ENCODE measurements around the gene AIDA. TPM values are rescaled to one million over a fixed set of nuclear protein-coding genes. Genes with fewer than 3 reads are reported as not detected.

Gene AIDA
- total RNA-seq, 3 donors from 2014 or later = 35.5 to 87.9 (median 35.5) TPM

DNA sequence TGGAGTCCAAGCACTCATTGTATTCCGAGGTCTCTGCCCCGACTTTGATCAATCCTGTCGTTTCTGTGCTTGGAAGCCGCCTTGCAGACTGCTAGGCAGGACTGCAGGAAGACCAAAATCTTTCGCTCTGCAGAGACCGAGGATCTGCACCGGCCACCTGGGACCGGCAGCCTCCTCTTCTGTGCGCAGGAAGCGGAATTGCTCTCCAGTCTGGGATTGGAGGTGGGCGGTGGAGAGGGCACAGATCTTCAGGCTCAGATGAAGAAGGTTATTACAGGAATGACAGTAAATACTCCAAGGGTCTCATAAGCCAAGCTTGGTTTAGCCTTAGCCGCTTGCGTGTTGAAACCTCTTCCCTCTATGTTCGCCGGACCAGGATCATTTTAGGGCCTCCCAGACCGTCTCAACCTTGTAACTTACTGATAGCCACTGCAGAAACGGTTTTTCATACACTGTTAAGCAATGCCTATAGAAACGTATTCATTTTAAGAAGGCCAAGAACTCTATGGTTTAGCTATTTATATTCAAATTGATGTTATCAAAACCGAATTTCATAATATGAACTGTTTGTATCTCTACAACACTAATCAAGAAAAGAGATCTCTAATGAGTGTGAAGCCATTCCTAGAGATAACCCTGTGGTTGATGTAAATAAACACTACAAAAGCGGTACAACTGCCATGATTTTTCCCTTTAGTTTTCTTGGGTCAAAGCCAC, 93.3 kb downstream of the AIDA start:
- DNase-seq (peak; percentile 29 to 56 (median 53)), ATAC-seq (peak; percentile 20)
- intact Hi-C loops (cut with DNase I, micrococcal nuclease) = no loop called here
- Histone ChIP-seq H3K9me3 (no peaks in the 10 kb centered on the region), H3K4me1 (ENCODE audit: low read depth) (peaks cover 18% of the 10 kb centered on the region), H3K4me3 (peak overlapping the region; percentile 89), H3K36me3 (ENCODE audit: low read depth) (no peaks in the 10 kb centered on the region)
- TF ChIP-seq, protein P1, sequence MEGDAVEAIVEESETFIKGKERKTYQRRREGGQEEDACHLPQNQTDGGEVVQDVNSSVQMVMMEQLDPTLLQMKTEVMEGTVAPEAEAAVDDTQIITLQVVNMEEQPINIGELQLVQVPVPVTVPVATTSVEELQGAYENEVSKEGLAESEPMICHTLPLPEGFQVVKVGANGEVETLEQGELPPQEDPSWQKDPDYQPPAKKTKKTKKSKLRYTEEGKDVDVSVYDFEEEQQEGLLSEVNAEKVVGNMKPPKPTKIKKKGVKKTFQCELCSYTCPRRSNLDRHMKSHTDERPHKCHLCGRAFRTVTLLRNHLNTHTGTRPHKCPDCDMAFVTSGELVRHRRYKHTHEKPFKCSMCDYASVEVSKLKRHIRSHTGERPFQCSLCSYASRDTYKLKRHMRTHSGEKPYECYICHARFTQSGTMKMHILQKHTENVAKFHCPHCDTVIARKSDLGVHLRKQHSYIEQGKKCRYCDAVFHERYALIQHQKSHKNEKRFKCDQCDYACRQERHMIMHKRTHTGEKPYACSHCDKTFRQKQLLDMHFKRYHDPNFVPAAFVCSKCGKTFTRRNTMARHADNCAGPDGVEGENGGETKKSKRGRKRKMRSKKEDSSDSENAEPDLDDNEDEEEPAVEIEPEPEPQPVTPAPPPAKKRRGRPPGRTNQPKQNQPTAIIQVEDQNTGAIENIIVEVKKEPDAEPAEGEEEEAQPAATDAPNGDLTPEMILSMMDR (IDR thresholded peaks at IDR 0.05) = no peak

Other genes starting within 250 kb of the AIDA start
- gene HHIPL2, start 164.4 kb downstream of the AIDA start, total RNA-seq = under 1 TPM in 2 of 3 donors, not detected in 1; 0.14 to 0.26 TPM
- 1 to 10 TPM; 4.7 to 6.6 (median 6.0) TPM for gene TAF1A, start 122.6 kb downstream of the AIDA start, total RNA-seq
- gene MIA3, start 94.4 kb downstream of the AIDA start, total RNA-seq = 10 to 100 TPM; 63.8 to 77.2 (median 71.9) TPM
- 10 to 100 TPM; 51.6 to 67.1 (median 60.0) TPM for gene BROX, start 73 bp upstream of the AIDA start, total RNA-seq
- 10 to 100 TPM in 1 of 3 donors, 1 to 10 TPM in 2; 4.1 to 11.6 (median 9.7) TPM for gene FAM177B, start 24.7 kb upstream of the AIDA start, total RNA-seq
- 10 to 100 TPM in 1 of 3 donors, 1 to 10 TPM in 2; 4.7 to 15.8 (median 4.9) TPM for gene DISP1, start 102.5 kb upstream of the AIDA start, total RNA-seq